GM18507 (cell line): ENCODE results near the gene RNF207.

Experiments used
- DNase-seq: peaks from one replicate; pipeline ENCODE4 v3.0.0; 2011; ENCODE audit warnings: low read depth; ENCODE audit not compliant: insufficient read length; ENCODE audit errors: extremely low spot score
- FAIRE-seq: peaks from 2 replicates; lab custom pipeline; 2011; peaks lifted over from hg19 to GRCh38; lab: Jason Lieb, UNC

Gene RNF207

DNA sequence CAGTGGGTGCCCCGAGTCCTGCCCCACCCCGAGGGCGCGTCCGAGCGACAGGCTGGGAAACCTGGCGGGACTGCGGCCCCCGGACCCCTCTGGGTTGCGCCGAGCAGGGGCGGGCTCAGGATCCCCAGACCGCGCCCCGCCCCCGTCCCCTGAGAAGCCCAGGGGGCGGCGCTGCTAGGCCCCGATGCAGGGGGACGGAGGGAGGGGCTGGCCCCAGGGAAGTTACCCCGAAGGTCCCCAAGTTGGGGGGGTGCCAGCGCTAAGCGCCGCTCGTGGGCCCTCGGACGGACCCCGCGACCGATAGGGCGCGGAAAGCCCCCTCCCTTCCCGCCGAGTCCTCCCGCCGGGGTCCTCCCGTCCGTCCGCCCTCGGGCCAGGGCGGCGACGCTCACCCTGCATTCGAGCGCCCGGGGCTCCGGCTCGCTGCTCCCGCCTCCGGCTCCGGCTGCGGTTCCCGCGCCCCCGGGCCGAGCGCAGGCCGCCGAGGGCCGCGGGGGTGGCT lies 54.6 kb downstream of the RNF207 start:
- DNase-seq: no peak
- FAIRE-seq: no peak

- DNase-seq (no peak), FAIRE-seq (no peak)
Measured at GRCh38 chr1:6260961-6261614, 55.2 kb downstream of the RNF207 start, which contains the start of gene GPR153. TSS of gene GPR153 (minus strand) at chr1:6261098. CDS start at chr1:6254905, 6,193 bp downstream.

- FAIRE-seq (no peak), DNase-seq (no peak)
Measured at GRCh38 chr1:6261615-6261995, 55.7 kb downstream of the RNF207 start.

GRCh38 chr1:6262555-6263420 lies 56.9 kb downstream of the RNF207 start:
- no peak for FAIRE-seq
- no peak for DNase-seq

DNA sequence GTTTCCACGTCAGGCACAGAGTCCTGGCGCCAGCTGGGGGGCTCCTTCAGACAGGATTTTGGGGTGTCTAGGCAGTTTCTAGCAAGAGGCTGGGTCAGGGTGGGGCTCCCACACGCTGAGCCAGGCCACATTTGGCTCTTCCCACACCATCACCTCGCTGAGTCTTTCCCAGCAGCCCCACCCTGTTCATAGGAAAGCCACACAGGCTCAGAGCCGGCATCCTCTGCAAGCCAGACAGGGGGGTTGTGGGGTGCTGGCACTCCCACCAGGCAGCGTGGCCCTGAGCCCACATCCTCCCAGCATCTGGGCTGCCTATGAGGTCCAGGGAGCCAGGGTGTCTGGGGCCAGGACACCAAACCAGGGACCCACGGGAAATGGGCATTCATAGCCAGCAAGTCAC lies 57.8 kb downstream of the RNF207 start:
- no peak for DNase-seq
- no peak for FAIRE-seq

DNA sequence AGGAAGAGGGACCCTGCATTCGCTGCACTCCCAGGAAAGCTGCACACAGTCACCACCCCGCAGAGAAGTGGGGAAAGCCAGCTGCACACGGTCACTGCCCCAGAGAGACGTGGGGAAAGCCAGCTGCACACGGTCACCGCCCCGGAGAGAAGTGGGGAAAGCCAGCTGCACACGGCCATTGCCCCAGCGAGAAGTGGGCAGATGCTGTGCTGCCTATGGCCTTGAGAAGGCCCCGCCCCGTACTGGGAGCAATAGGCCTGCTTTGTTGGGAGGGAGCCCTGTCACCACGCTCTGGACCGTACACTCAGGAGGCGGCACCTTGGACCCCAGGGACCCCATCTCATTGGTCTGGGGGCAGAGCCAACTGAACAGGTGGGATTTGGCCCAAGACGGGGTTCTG lies 59.2 kb downstream of the RNF207 start:
- no peak for DNase-seq
- no peak for FAIRE-seq

DNA sequence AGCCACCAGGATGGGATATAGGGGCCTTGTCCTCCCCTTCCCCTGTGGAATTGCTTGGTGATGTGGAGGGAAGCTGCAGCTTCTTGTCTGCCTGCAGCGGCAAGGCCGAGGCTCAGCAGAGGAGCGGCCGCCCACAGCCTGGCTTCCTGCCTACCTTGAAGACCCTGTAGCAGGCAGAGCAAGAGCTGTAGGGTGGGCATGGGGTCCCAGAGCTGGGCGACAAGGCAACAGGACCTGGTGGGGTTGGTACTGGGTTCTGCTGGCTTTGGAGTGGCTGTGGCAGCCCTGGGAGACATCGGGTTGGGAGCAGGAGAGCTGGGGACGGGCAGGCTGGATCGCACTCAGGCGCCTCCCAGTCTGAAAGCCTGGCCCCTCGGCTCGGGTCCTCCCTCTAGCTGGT lies 60.7 kb downstream of the RNF207 start:
- FAIRE-seq: no peak
- DNase-seq: no peak

- FAIRE-seq (no peak), DNase-seq (no peak)
Measured at GRCh38 chr1:6267686-6268322, 61.9 kb downstream of the RNF207 start.

GRCh38 chr1:6268415-6268814 lies 62.5 kb downstream of the RNF207 start:
- no peak for FAIRE-seq
- DNase-seq: no peak

DNA sequence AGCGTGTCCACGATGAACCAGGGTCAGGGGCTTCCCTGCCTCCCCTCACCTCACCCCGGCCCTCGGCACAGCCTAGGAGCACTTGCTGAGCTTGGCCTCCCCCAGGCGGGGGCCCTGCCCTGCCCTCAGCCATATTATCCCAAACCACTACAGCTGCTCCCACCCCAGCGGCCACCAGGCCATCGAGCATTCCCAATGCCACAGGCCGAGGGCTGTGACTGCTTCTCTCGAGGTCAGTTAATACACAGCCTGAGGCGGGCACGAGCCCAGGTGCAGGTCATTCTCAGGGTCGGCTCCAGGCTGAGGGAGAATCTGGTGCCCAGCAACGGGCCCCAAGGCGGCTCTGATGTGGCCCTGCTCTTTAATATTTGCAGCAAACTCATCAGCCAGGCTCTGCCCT lies 63.4 kb downstream of the RNF207 start:
- DNase-seq (no peak), FAIRE-seq (no peak)

DNA sequence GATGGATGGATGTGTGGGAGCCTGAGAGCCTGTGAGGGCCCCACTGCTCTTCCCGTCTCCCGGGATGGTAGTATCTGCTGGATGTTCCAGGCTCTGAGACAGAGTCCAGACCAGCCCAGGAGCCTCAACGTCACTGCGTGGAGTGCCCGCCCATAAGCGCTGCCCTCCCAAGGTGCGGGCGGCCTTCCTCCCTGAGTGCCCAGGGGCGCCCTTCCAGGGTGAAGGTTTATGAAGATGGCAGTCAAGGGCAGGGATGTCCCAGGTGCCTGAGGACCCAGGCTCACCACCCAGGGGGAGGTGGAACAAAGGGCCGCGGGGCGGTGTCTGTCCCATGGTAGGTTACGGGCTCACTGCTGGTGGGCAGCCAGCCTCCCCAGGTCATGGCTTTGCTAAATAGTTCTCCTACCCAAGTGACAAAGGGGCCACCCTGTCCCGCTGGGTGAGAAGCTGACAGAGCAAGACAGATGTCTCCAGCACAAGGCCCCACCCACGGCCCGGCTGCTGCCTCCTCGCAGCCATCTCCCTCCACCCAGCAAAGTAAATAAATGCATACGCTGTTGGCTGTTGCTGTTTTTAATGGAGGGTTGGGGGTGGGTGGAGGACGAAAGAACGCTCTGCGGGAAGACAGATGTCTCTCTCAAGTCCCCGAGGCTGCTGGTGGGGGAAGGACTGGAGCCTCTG lies 63.9 kb downstream of the RNF207 start:
- no peak for DNase-seq
- no peak for FAIRE-seq

DNA sequence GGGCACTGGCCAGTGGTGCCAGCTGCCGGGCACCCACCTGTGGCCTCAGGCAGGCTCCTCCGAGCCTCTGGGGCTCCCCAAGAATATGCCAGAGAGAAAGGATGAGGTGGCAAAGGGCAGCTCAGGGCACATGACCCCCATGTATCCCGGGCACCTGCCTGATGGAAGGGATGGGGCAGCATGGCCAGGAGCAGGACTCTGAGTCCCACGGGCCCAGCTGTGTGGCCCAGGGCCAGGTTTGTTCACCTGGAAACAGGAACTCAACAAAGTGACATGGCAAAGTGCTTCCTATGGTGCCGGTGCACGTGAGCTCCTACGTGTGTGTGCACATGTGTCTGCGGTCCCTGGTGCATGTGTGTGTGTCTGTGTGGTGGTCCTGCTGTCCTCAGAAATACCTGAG lies 64.5 kb downstream of the RNF207 start:
- no peak for FAIRE-seq
- DNase-seq: no peak
